ENCODE data around the gene C7orf57.

C7orf57 gene

GRCh38 chr7:48067475-48067874 lies 32.1 kb downstream of the C7orf57 start:
- no peaks in the 10 kb centered on the region for H3K4me1 ChIP-seq (ENCODE audit: low read length)

GRCh38 chr7:48074204-48074654 lies 38.9 kb downstream of the C7orf57 start:
- H3K4me2 ChIP-seq (ENCODE audit: low read depth, low read length) = no peak overlapping the region
- H3K4me1 ChIP-seq (ENCODE audit: low read length) = no peaks in the 10 kb centered on the region
- H3K27ac ChIP-seq (ENCODE audit: low read length) = no peak overlapping the region
- H3K27me3 ChIP-seq (replicated peaks; ENCODE audit: insufficient read depth, low read length) = no peaks in the 10 kb centered on the region
- H3K79me2 ChIP-seq (ENCODE audit: low read length) = no peaks in the 10 kb centered on the region
- H4K20me1 ChIP-seq (ENCODE audit: insufficient read depth, low read length) = no peaks in the 10 kb centered on the region
- no peak overlapping the region for H2AFZ ChIP-seq (ENCODE audit: low read length)
- no peak overlapping the region for H3K9ac ChIP-seq (ENCODE audit: low read length)
- no peak overlapping the region for H3K4me3 ChIP-seq (ENCODE audit: low read length)
- DNase-seq = no peak
- no peaks in the 10 kb centered on the region for H3K9me3 ChIP-seq (replicated peaks; ENCODE audit: insufficient read depth, low read length)
- no peaks in the 10 kb centered on the region for H3K9me2 ChIP-seq (replicated peaks; ENCODE audit: insufficient read depth, low read length)
- TF ChIP-seq EZH2 (optimal IDR thresholded peaks at IDR 0.05; ENCODE audit: low read depth, low read length) = no peak
- TF ChIP-seq EZH2phosphoT487 (IDR thresholded peaks at IDR 0.05; ENCODE audit: low read length) = no peak
- no peak for TF ChIP-seq CTCF (IDR thresholded peaks at IDR 0.05; ENCODE audit: low read length)
- H3F3A ChIP-seq (ENCODE audit: insufficient read depth, low read length) = no peaks in the 10 kb centered on the region
- H3K36me3 ChIP-seq (replicated peaks; ENCODE audit: insufficient read depth, low read length) = no peaks in the 10 kb centered on the region

More at GRCh38 chr7:48067475-48067874, 32.1 kb downstream of the C7orf57 start:
- H3K36me3 ChIP-seq (replicated peaks; ENCODE audit: insufficient read depth, low read length) = no peaks in the 10 kb centered on the region
- H3K79me2 ChIP-seq (ENCODE audit: low read length) = no peaks in the 10 kb centered on the region
- no peaks in the 10 kb centered on the region for H4K20me1 ChIP-seq (ENCODE audit: insufficient read depth, low read length)
- H3K4me2 ChIP-seq (ENCODE audit: low read depth, low read length) = no peak overlapping the region
- no peak overlapping the region for H3K27ac ChIP-seq (ENCODE audit: low read length)
- no peaks in the 10 kb centered on the region for H3K27me3 ChIP-seq (replicated peaks; ENCODE audit: insufficient read depth, low read length)
- H3K9me2 ChIP-seq (replicated peaks; ENCODE audit: insufficient read depth, low read length) = no peaks in the 10 kb centered on the region
- H3K9me3 ChIP-seq (replicated peaks; ENCODE audit: insufficient read depth, low read length) = no peaks in the 10 kb centered on the region
- no peak for DNase-seq
- no peak overlapping the region for H3K9ac ChIP-seq (ENCODE audit: low read length)
- TF ChIP-seq EZH2phosphoT487 (IDR thresholded peaks at IDR 0.05; ENCODE audit: low read length) (no peak), CTCF (IDR thresholded peaks at IDR 0.05; ENCODE audit: low read length) (no peak)
- no peaks in the 10 kb centered on the region for H3F3A ChIP-seq (ENCODE audit: insufficient read depth, low read length)
- no peak overlapping the region for H3K4me3 ChIP-seq (ENCODE audit: low read length)
- H2AFZ ChIP-seq (ENCODE audit: low read length) = no peak overlapping the region

- TF ChIP-seq EZH2 (optimal IDR thresholded peaks at IDR 0.05; ENCODE audit: low read depth, low read length) = no peak
- TF ChIP-seq EZH2phosphoT487 (IDR thresholded peaks at IDR 0.05; ENCODE audit: low read length) = no peak
- no peak for TF ChIP-seq CTCF (IDR thresholded peaks at IDR 0.05; ENCODE audit: low read length)
- H3K9ac ChIP-seq (ENCODE audit: low read length) = no peak overlapping the region
- H3K27ac ChIP-seq (ENCODE audit: low read length) = no peak overlapping the region
- DNase-seq = no peak
- H3K9me2 ChIP-seq (replicated peaks; ENCODE audit: insufficient read depth, low read length) = no peaks in the 10 kb centered on the region
- no peaks in the 10 kb centered on the region for H3K27me3 ChIP-seq (replicated peaks; ENCODE audit: insufficient read depth, low read length)
- H3K4me2 ChIP-seq (ENCODE audit: low read depth, low read length) = no peak overlapping the region
- no peaks in the 10 kb centered on the region for H3K9me3 ChIP-seq (replicated peaks; ENCODE audit: insufficient read depth, low read length)
- H3K79me2 ChIP-seq (ENCODE audit: low read length) = no peaks in the 10 kb centered on the region
- H4K20me1 ChIP-seq (ENCODE audit: insufficient read depth, low read length) = no peaks in the 10 kb centered on the region
- H3F3A ChIP-seq (ENCODE audit: insufficient read depth, low read length) = no peaks in the 10 kb centered on the region
- H3K4me3 ChIP-seq (ENCODE audit: low read length) = no peak overlapping the region
- H2AFZ ChIP-seq (ENCODE audit: low read length) = no peak overlapping the region
- H3K4me1 ChIP-seq (ENCODE audit: low read length) = no peaks in the 10 kb centered on the region
- H3K36me3 ChIP-seq (replicated peaks; ENCODE audit: insufficient read depth, low read length) = no peaks in the 10 kb centered on the region
These were observed 42.1 kb downstream of the C7orf57 start for GRCh38 chr7:48077423-48077822.
